Measurements from ENCODE around the gene ZNRF1. TPM values are rescaled to one million over a fixed set of nuclear protein-coding genes. Genes with fewer than 3 reads are reported as not detected.
A peak's percentile ranks its signal among the peaks of the same experiment; 100 is the strongest.

Gene ZNRF1
- total RNA-seq, 5 donors from 2014 or later (not counting 1 experiment from before 2014, with no cell fraction given): 5.5 to 7.8 (median 7.5) TPM

DNA sequence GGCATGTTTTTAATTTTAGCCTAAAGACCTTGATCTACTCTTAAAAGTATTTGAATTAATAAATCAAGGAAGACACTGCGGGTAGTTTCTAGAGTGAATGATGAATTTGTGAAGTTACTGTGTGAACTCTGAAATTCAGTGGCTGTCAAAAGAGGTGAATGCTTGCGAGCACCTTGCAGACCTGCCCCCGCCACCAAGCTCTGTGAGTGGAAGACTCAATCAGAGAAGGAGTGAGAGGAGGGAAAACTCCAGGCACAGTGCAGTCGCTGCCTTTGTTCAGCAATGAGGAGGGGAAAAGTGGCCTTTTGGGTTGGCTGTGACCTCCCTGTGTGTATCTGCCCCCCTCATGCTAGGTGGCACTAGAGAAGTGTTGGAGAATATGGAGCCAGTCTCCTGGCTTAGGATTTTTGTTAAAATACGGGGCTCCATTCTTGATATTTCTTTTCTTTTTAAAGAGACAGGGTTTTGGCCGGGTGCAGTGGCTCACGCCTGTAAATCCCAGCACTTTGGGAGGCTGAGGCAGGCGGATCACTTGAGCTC lies 64.8 kb downstream of the ZNRF1 start:
- peak overlapping the region; percentile 57 to 82 for H3K27ac Mint-ChIP-seq
- ChIA-PET CTCF (interaction anchor here (1.6 to 2.3 kb wide), 2 partner anchors 47 to 48 kb away, joined by 7 to 8 read pairs; no protein-coding TSS in a partner anchor), POLR2A (no interaction called here)
- 83% methylated on average over 6 of the region's 8 CpGs for WGBS (ENCODE audit: insufficient coverage)
- H3K27ac ChIP-seq (ENCODE audit: low read length): no peak overlapping the region
- H3K4me1 ChIP-seq (ENCODE audit: control insufficient read depth in 1 of 2, extremely low read depth in 1 of 2, insufficient read depth in 2 of 2, low read length in 2 of 2): peaks cover 25 to 44% of the 10 kb centered on the region in 2 experiments
- H3K27me3 Mint-ChIP-seq: peaks cover 0 to 2% of the 10 kb centered on the region in 2 donors
- H3K9me3 Mint-ChIP-seq: no peaks in the 10 kb centered on the region
- no peak for DNase-seq
- H3K9me3 ChIP-seq: no peaks in the 10 kb centered on the region
- no peaks in the 10 kb centered on the region for H3K36me3 Mint-ChIP-seq
- H3K27me3 ChIP-seq (replicated peaks in 1 of 2; ENCODE audit: control insufficient read depth in 2 of 2, extremely low read depth in 1 of 2, insufficient read depth in 2 of 2, low read length in 1 of 2): peaks cover 0 to 4% of the 10 kb centered on the region in 2 experiments
- H3K4me1 Mint-ChIP-seq: peaks cover 44 to 54% (median 46%) of the 10 kb centered on the region in 3 donors
- ATAC-seq (replicated peaks in 1 of 4): no peak
- H3K36me3 ChIP-seq (ENCODE audit: control insufficient read depth in 2 of 2, extremely low read depth in 1 of 2, insufficient read depth in 1 of 2, low read length in 1 of 2): no peaks in the 10 kb centered on the region
- H3K4me3 ChIP-seq (ENCODE audit: control insufficient read depth in 1 of 2, extremely low read depth in 1 of 2, low read length in 1 of 2): no peak overlapping the region
- peak overlapping the region in 1 of 3 donors; percentile 80 for H3K4me3 Mint-ChIP-seq

DNA sequence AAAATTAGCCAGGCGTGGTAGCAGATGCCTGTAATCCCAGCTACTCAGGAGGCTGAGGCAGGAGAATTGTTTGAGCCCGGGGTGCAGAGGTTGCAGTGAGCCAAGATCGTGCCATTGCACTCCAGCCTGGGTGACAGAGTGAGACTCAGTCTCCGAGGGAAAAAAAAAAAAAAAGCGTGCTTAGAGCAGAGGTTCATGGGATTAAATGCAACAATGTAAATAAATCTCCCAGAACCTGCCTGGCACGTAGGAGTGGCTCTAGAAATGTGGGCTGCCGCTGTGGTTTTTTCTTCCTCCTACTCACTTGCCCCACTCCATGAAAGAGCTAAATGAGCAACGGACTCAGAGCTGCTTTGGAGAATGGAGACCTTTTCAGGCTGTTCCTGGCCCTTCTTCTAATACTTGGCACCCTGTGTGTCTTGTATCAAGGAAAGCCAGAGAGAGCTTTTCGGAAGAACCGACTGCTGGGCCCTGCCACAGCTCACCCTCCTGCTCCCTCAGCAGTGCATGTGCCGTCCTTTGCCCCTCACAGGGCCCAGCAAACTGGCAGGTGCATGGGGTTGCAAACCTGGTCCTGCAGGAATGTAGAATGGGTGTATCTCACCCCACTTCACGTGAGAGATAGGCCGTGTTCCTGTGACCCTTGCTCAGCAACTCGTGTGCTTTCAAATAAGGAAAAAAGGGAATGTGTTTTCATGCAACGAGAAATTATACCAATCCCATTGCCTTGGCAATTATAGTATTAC lies 65.8 kb downstream of the ZNRF1 start:
- H3K4me1 ChIP-seq (ENCODE audit: control insufficient read depth in 1 of 2, extremely low read depth in 1 of 2, insufficient read depth in 2 of 2, low read length in 2 of 2): peaks cover 25 to 44% of the 10 kb centered on the region in 2 experiments
- no peaks in the 10 kb centered on the region for H3K36me3 Mint-ChIP-seq
- H3K9me3 Mint-ChIP-seq: peaks cover 0 to under 1% (median 0%) of the 10 kb centered on the region in 3 donors
- WGBS (ENCODE audit: insufficient coverage): 57% methylated on average over 5 of the region's 15 CpGs
- peak in 6 of 35 experiments; percentile 1 to 42 (median 11) for DNase-seq
- H3K27ac ChIP-seq (ENCODE audit: low read length): peak overlapping the region; percentile 47
- H3K27ac Mint-ChIP-seq: peak overlapping the region; percentile 86 to 95
- peaks cover 47 to 59% (median 50%) of the 10 kb centered on the region in 3 donors for H3K4me1 Mint-ChIP-seq
- ATAC-seq (replicated peaks in 1 of 4): peak; percentile 44 to 61 (median 51)
- ChIA-PET POLR2A (interaction anchor here in 1 of 2 donors (0.5 kb wide), 1 partner anchor 11 kb away, joined by 3 read pairs; no protein-coding TSS in a partner anchor), CTCF (interaction anchor here (0.6 to 2.3 kb wide), 7 partner anchors 9 to 49 kb away, joined by 3 to 8 read pairs (median 3); no protein-coding TSS in a partner anchor)
- peaks cover 0 to 4% of the 10 kb centered on the region in 2 experiments for H3K27me3 ChIP-seq (replicated peaks in 1 of 2; ENCODE audit: control insufficient read depth in 2 of 2, extremely low read depth in 1 of 2, insufficient read depth in 2 of 2, low read length in 1 of 2)
- peaks cover 0 to 2% of the 10 kb centered on the region in 2 donors for H3K27me3 Mint-ChIP-seq
- peak overlapping the region; percentile 49 to 80 (median 62) for H3K4me3 Mint-ChIP-seq
- H3K4me3 ChIP-seq (ENCODE audit: control insufficient read depth in 1 of 2, extremely low read depth in 1 of 2, low read length in 1 of 2): peak overlapping the region in 1 of 2 donors; percentile 61
- no peaks in the 10 kb centered on the region for H3K36me3 ChIP-seq (ENCODE audit: control insufficient read depth in 2 of 2, extremely low read depth in 1 of 2, insufficient read depth in 1 of 2, low read length in 1 of 2)
- no peaks in the 10 kb centered on the region for H3K9me3 ChIP-seq

DNA sequence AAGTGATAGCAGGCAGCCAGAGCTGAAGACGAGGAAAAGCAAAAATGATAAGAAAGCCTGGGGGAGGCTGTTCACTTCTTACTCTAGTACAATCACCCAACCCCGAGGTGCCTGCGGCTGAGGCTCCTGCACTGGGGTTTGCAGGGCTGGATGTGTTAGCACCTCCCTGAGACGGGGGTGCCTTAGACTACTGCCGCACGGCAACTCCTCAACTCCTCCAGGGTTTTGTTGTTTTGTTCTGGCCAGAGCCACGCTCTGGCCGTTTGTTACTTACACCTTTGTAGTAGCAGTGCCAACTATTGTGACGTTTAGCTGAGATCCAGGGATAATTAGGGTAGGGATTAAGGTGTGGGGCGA lies 66.3 kb downstream of the ZNRF1 start:
- no peaks in the 10 kb centered on the region for H3K36me3 Mint-ChIP-seq
- Histone ChIP-seq H3K27me3 (replicated peaks in 1 of 2; ENCODE audit: control insufficient read depth in 2 of 2, extremely low read depth in 1 of 2, insufficient read depth in 2 of 2, low read length in 1 of 2) (peaks cover 0 to 4% of the 10 kb centered on the region in 2 experiments), H3K36me3 (ENCODE audit: control insufficient read depth in 2 of 2, extremely low read depth in 1 of 2, insufficient read depth in 1 of 2, low read length in 1 of 2) (no peaks in the 10 kb centered on the region), H3K9me3 (no peaks in the 10 kb centered on the region), H3K4me1 (ENCODE audit: control insufficient read depth in 1 of 2, extremely low read depth in 1 of 2, insufficient read depth in 2 of 2, low read length in 2 of 2) (peaks cover 26 to 44% of the 10 kb centered on the region in 2 experiments), H3K4me3 (ENCODE audit: control insufficient read depth in 1 of 2, extremely low read depth in 1 of 2, low read length in 1 of 2) (peak overlapping the region in 1 of 2 donors; percentile 61), H3K27ac (ENCODE audit: low read length) (peak overlapping the region; percentile 47)
- H3K27me3 Mint-ChIP-seq: peaks cover 0 to 2% of the 10 kb centered on the region in 2 donors
- peak overlapping the region; percentile 54 to 80 (median 62) for H3K4me3 Mint-ChIP-seq
- H3K27ac Mint-ChIP-seq: peak overlapping the region; percentile 86 to 95
- H3K4me1 Mint-ChIP-seq: peaks cover 50 to 61% (median 56%) of the 10 kb centered on the region in 3 donors
- POLR2A ChIA-PET: interaction anchor here in 1 of 2 donors (0.5 kb wide), 1 partner anchor 11 kb away, joined by 3 read pairs; no protein-coding TSS in a partner anchor
- ATAC-seq (replicated peaks in 1 of 4) (peak; percentile 85 to 94 (median 90)), DNase-seq (peak in 34 of 35 experiments; percentile 8 to 64 (median 40))
- WGBS (ENCODE audit: insufficient coverage): 60% methylated on average over 5 of the region's 10 CpGs
- CTCF ChIA-PET: interaction anchor here (0.7 to 2.3 kb wide), 6 partner anchors 9 to 48 kb away, joined by 3 to 8 read pairs (median 4); no protein-coding TSS in a partner anchor
- peaks cover 0 to 3% (median 0%) of the 10 kb centered on the region in 3 donors for H3K9me3 Mint-ChIP-seq

GRCh38 chr16:75065521-75066149 lies 66.8 kb downstream of the ZNRF1 start:
- ATAC-seq (replicated peaks in 1 of 4): no peak
- peaks cover 0 to 3% (median 0%) of the 10 kb centered on the region in 3 donors for H3K9me3 Mint-ChIP-seq
- H3K4me3 ChIP-seq (ENCODE audit: control insufficient read depth in 1 of 2, extremely low read depth in 1 of 2, low read length in 1 of 2): no peak overlapping the region
- peaks cover 0 to 2% of the 10 kb centered on the region in 2 donors for H3K27me3 Mint-ChIP-seq
- peaks cover 55 to 65% (median 61%) of the 10 kb centered on the region in 3 donors for H3K4me1 Mint-ChIP-seq
- no peaks in the 10 kb centered on the region for H3K9me3 ChIP-seq
- H3K27ac ChIP-seq (ENCODE audit: low read length): no peak overlapping the region
- peaks cover 27 to 44% of the 10 kb centered on the region in 2 experiments for H3K4me1 ChIP-seq (ENCODE audit: control insufficient read depth in 1 of 2, extremely low read depth in 1 of 2, insufficient read depth in 2 of 2, low read length in 2 of 2)
- POLR2A ChIA-PET: no interaction called here
- CTCF ChIA-PET: interaction anchor here (0.7 to 1.1 kb wide), 3 partner anchors 9 to 48 kb away, joined by 3 read pairs; no protein-coding TSS in a partner anchor
- H3K27ac Mint-ChIP-seq: peak overlapping the region; percentile 86 to 95
- DNase-seq: no peak
- no peaks in the 10 kb centered on the region for H3K36me3 Mint-ChIP-seq
- peaks cover 0 to 4% of the 10 kb centered on the region in 2 experiments for H3K27me3 ChIP-seq (replicated peaks in 1 of 2; ENCODE audit: control insufficient read depth in 2 of 2, extremely low read depth in 1 of 2, insufficient read depth in 2 of 2, low read length in 1 of 2)
- no peaks in the 10 kb centered on the region for H3K36me3 ChIP-seq (ENCODE audit: control insufficient read depth in 2 of 2, extremely low read depth in 1 of 2, insufficient read depth in 1 of 2, low read length in 1 of 2)
- peak overlapping the region in 1 of 3 donors; percentile 80 for H3K4me3 Mint-ChIP-seq
- 100% methylated on average over 1 of the region's 7 CpGs for whole genome bisulfite sequencing (ENCODE audit: insufficient coverage)

GRCh38 chr16:75066861-75067447 lies 68.1 kb downstream of the ZNRF1 start:
- Mint-ChIP-seq H3K9me3 (peaks cover 0 to 3% (median 0%) of the 10 kb centered on the region in 3 donors), H3K27ac (peak overlapping the region in 1 of 2 donors; percentile 19), H3K4me1 (peaks cover 53 to 62% (median 56%) of the 10 kb centered on the region in 3 donors), H3K36me3 (no peaks in the 10 kb centered on the region), H3K27me3 (peaks cover 0 to 2% of the 10 kb centered on the region in 2 donors), H3K4me3 (no peak overlapping the region)
- Histone ChIP-seq H3K27ac (ENCODE audit: low read length) (no peak overlapping the region), H3K36me3 (ENCODE audit: control insufficient read depth in 2 of 2, extremely low read depth in 1 of 2, insufficient read depth in 1 of 2, low read length in 1 of 2) (no peaks in the 10 kb centered on the region), H3K4me1 (ENCODE audit: control insufficient read depth in 1 of 2, extremely low read depth in 1 of 2, insufficient read depth in 2 of 2, low read length in 2 of 2) (peaks cover 25 to 44% of the 10 kb centered on the region in 2 experiments), H3K9me3 (no peaks in the 10 kb centered on the region), H3K4me3 (ENCODE audit: control insufficient read depth in 1 of 2, extremely low read depth in 1 of 2, low read length in 1 of 2) (no peak overlapping the region), H3K27me3 (replicated peaks in 1 of 2; ENCODE audit: control insufficient read depth in 2 of 2, extremely low read depth in 1 of 2, insufficient read depth in 2 of 2, low read length in 1 of 2) (peaks cover 0 to 4% of the 10 kb centered on the region in 2 experiments)
- ATAC-seq (replicated peaks in 1 of 4) (no peak), DNase-seq (no peak)
- POLR2A ChIA-PET: interaction anchor here in 1 of 2 donors (0.6 kb wide), 1 partner anchor 87 kb away, joined by 4 read pairs; no protein-coding TSS in a partner anchor
- WGBS (ENCODE audit: insufficient coverage): 86% methylated on average over 5 of the region's 6 CpGs
- CTCF ChIA-PET: no interaction called here

Data from T-cell (primary cell).